PC-3 (cell line): ENCODE measurements around the gene HRH4. TPM values are rescaled to one million over a fixed set of nuclear protein-coding genes. Genes with fewer than 3 reads are reported as not detected.

Experiments used
- ATAC-seq: fragments of 200-7000 bp; cut with Tn5 transposase; 2 replicates; pipeline ENCODE4 v1.9.1; 2020; ENCODE audit warnings: mild to moderate bottlenecking, moderate library complexity
- BruUV-seq: library from RNA; stranded (reverse); fragments of 400-500 nt; replicated peaks from 2 replicates; lab custom pipeline; 2021; lab: Mats Ljungman, UMichigan
- CTCF ChIA-PET: fragments of 300-600 bp; sonication (Branson Sonifier 250); formaldehyde crosslinking; loops from one replicate; lab custom pipeline; 2022; ENCODE audit warnings: antibody characterized with exemption; lab: Charles Lee
- POLR2A ChIA-PET: fragments of 300-600 bp; sonication (Branson Sonifier 250); formaldehyde crosslinking; loops from one replicate; lab custom pipeline; 2022; ENCODE audit warnings: antibody characterized with exemption; ENCODE audit not compliant: unreplicated experiment; lab: Charles Lee
- DNase-seq: peaks from one replicate; pipeline ENCODE4 v3.0.0-alpha.2; 2015
- H2AFZ ChIP-seq: fragments of 300-600 bp; sonication (generic); 2 replicates; pipeline ENCODE4 v1.6.0; 2016; ENCODE audit warnings: antibody characterized with exemption, low read length
- H3F3A ChIP-seq: fragments of 300-600 bp; sonication (generic); one replicate; pipeline ENCODE4 v1.6.0; 2017; ENCODE audit warnings: antibody characterized with exemption, low read length, control low read depth, mild to moderate bottlenecking; ENCODE audit not compliant: unreplicated experiment
- H3K27ac ChIP-seq: fragments of 300-600 bp; sonication (generic); 2 replicates; pipeline ENCODE4 v1.5.1; 2016; ENCODE audit warnings: mild to moderate bottlenecking, low read length
- H3K27me3 ChIP-seq: fragments of 300-600 bp; sonication (generic); 2 replicates; pipeline ENCODE4 v1.6.1; 2016; ENCODE audit warnings: low read length, mixed read lengths
- H3K36me3 ChIP-seq: fragments of 300-600 bp; sonication (generic); 2 replicates; pipeline ENCODE4 v1.6.1; 2016; ENCODE audit warnings: low read depth, mixed run types, low read length, mixed read lengths
- H3K4me1 ChIP-seq: fragments of 300-600 bp; sonication (generic); 2 replicates; pipeline ENCODE4 v1.5.1; 2016; ENCODE audit warnings: low read length; ENCODE audit not compliant: insufficient read depth
- H3K4me2 ChIP-seq: fragments of 300-600 bp; sonication (generic); 2 replicates; pipeline ENCODE4 v1.6.0; 2016; ENCODE audit warnings: low read length
- H3K4me3 ChIP-seq: fragments of 300-600 bp; sonication (generic); 2 replicates; pipeline ENCODE4 v1.5.1; 2016; ENCODE audit warnings: mild to moderate bottlenecking, low read length, mixed read lengths
- H3K79me2 ChIP-seq: fragments of 300-600 bp; sonication (generic); 2 replicates; pipeline ENCODE4 v1.6.1; 2017; ENCODE audit warnings: low read length, mixed read lengths
- H3K9ac ChIP-seq: fragments of 300-600 bp; sonication (generic); 2 replicates; pipeline ENCODE4 v1.6.0; 2016; ENCODE audit warnings: mild to moderate bottlenecking, low read length
- H3K9me2 ChIP-seq: fragments of 300-600 bp; sonication (generic); replicated peaks from 2 replicates; pipeline ENCODE4 v1.6.1; 2016; ENCODE audit warnings: mixed run types, low read length, mixed read lengths
- H3K9me3 ChIP-seq: fragments of 300-600 bp; sonication (generic); 2 replicates; pipeline ENCODE4 v1.6.1; 2016; ENCODE audit warnings: low read length, mixed read lengths
- H4K20me1 ChIP-seq: fragments of 300-600 bp; sonication (generic); 2 replicates; pipeline ENCODE4 v1.6.1; 2016; ENCODE audit warnings: low read length, mixed read lengths
- EZH2 ChIP-seq: fragments of 300-600 bp; sonication (generic); IDR thresholded peaks from one replicate; pipeline ENCODE4 v1.6.1; 2017; ENCODE audit warnings: antibody characterized with exemption, mild to moderate bottlenecking, low read length; ENCODE audit not compliant: unreplicated experiment
- EZH2phosphoT487 ChIP-seq: fragments of 300-600 bp; sonication (generic); IDR thresholded peaks from 2 replicates; pipeline ENCODE4 v1.6.1; 2018; ENCODE audit warnings: mild to moderate bottlenecking, antibody characterized with exemption, low read length, borderline replicate concordance
- intact Hi-C: fragments of 100-400 bp; cut with micrococcal nuclease; formaldehyde crosslinking; loops from 2 replicates; pipeline ENCODE4 v1.9.0; 2023
- total RNA-seq: library from RNA; depleted of rRNA; stranded (reverse); fragments of >200 nt; gene quantifications from 2 replicates; pipeline ENCODE4 v1.2.3, GENCODE V29; 2014
- TF ChIP-seq, protein P1 (sequence below): fragments of 300-600 bp; sonication (generic); conservative IDR thresholded peaks from 2 replicates; pipeline ENCODE4 v1.5.1; 2017; ENCODE audit warnings: antibody characterized with exemption, low read depth, mild to moderate bottlenecking, low read length

Gene HRH4
- total RNA-seq, 1 experiment from 2014 or later: not detected

DNA sequence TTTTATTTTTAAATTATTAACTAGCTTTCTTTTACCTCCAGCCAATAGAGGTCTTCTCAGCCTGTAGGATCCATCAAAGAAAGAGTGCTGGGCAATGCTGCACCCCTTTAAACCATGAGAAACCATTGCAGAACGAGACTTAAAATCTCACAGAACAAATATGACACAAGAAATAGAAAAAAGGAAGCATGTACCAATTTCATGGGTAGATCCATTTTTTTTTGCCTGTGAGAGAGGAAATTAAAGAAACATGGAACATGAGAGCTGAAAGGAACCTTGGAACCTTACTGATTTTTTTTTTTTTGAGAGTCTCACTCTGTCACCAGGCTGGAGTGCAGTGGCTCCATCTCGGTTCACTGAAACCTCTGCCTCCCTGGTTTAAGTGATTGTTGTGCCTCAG lies 14.0 kb downstream of the HRH4 start:
- no peak overlapping the region for H2AFZ ChIP-seq
- peaks cover 12% of the 10 kb centered on the region; the same call in 1 of the 2 replicates for H3K27me3 ChIP-seq
- no peak overlapping the region for H3K4me2 ChIP-seq
- ATAC-seq (no peak), DNase-seq (no peak)
- ChIA-PET CTCF (interaction anchor here (0.7 kb wide), 1 partner anchor 14 kb away, joined by 3 read pairs; no protein-coding TSS in a partner anchor), POLR2A (no interaction called here)
- H3K9ac ChIP-seq: no peak overlapping the region
- H3K36me3 ChIP-seq: no peaks in the 10 kb centered on the region
- no peaks in the 10 kb centered on the region for H3F3A ChIP-seq
- intact Hi-C loops: no loop called here
- no peaks in the 10 kb centered on the region for H4K20me1 ChIP-seq
- TF ChIP-seq, protein P1, sequence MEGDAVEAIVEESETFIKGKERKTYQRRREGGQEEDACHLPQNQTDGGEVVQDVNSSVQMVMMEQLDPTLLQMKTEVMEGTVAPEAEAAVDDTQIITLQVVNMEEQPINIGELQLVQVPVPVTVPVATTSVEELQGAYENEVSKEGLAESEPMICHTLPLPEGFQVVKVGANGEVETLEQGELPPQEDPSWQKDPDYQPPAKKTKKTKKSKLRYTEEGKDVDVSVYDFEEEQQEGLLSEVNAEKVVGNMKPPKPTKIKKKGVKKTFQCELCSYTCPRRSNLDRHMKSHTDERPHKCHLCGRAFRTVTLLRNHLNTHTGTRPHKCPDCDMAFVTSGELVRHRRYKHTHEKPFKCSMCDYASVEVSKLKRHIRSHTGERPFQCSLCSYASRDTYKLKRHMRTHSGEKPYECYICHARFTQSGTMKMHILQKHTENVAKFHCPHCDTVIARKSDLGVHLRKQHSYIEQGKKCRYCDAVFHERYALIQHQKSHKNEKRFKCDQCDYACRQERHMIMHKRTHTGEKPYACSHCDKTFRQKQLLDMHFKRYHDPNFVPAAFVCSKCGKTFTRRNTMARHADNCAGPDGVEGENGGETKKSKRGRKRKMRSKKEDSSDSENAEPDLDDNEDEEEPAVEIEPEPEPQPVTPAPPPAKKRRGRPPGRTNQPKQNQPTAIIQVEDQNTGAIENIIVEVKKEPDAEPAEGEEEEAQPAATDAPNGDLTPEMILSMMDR: no peak
- TF ChIP-seq EZH2: no peak
- TF ChIP-seq EZH2phosphoT487: no peak
- H3K4me3 ChIP-seq: no peak overlapping the region
- no peaks in the 10 kb centered on the region for H3K9me2 ChIP-seq
- no peaks in the 10 kb centered on the region for H3K9me3 ChIP-seq
- no TSS peak for BruUV-seq
- H3K4me1 ChIP-seq: no peaks in the 10 kb centered on the region
- H3K79me2 ChIP-seq: no peaks in the 10 kb centered on the region
- H3K27ac ChIP-seq: no peak overlapping the region

DNA sequence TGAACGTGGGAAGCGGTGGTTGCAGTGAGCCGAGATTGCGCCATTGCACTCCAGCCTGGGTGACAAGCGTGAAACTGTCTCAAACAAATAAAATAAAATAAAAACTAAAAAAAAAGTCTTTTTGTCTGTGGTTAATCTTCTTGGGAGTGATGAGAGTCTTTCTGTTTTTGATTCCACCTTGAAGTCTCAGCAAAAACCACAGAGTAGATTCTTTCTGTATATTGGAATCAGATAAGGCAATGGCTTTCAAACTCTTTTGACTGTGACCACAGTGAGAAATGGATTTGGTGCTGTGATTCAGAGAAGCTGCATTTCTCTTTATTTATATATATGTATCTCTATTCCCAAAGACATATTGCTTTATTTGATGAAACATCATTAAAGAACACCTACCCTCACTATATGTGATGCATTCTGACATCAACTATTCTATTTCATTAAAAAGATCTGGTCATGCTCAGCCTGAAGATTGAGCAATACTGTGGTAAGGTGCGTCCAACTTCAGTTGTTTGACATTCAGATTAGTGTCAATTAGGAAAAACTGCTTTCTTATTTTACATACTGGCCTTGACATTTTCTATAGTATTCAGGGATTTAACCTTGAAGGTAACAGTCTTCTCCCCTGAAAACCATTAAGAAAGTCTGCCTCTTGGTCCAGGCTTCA lies 15.6 kb downstream of the HRH4 start:
- H4K20me1 ChIP-seq: no peaks in the 10 kb centered on the region
- ChIA-PET POLR2A (no interaction called here), CTCF (no interaction called here)
- no peak overlapping the region for H3K4me2 ChIP-seq
- no peak overlapping the region for H3K4me3 ChIP-seq
- intact Hi-C loops: no loop called here
- H3K9me3 ChIP-seq: no peaks in the 10 kb centered on the region
- H3K9me2 ChIP-seq: no peaks in the 10 kb centered on the region
- DNase-seq: no peak
- H3K36me3 ChIP-seq: no peaks in the 10 kb centered on the region
- no peak overlapping the region for H2AFZ ChIP-seq
- H3F3A ChIP-seq: no peaks in the 10 kb centered on the region
- no peaks in the 10 kb centered on the region for H3K79me2 ChIP-seq
- TF ChIP-seq, protein P1: no peak
- TF ChIP-seq EZH2: no peak
- TF ChIP-seq EZH2phosphoT487: no peak
- no peaks in the 10 kb centered on the region for H3K4me1 ChIP-seq
- no peak for ATAC-seq
- H3K27me3 ChIP-seq: peaks cover 15% of the 10 kb centered on the region; the same call in 1 of the 2 replicates
- BruUV-seq: no TSS peak
- no peak overlapping the region for H3K27ac ChIP-seq
- H3K9ac ChIP-seq: no peak overlapping the region

DNA sequence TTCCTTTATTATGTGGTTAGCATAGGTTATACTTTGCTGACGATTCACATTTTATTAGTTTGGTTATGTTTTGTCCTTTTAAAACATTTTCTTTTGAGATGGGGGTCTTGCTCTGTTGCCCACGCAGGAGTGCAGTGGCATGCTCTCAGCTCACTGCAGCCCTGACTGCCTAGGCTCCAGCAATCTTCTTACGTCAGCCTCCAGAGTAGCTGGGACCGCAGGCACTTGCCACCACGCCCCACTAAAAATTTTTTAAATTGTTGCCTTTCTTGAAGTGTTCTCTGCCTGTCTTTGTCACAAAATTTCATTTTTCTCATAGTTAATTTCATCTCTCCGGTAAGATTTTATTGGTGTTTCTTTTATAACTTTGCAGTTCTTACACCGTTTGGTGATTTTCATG lies 18.9 kb downstream of the HRH4 start:
- CTCF ChIA-PET: no interaction called here
- no peaks in the 10 kb centered on the region for H3K9me3 ChIP-seq
- H4K20me1 ChIP-seq: no peaks in the 10 kb centered on the region
- no peaks in the 10 kb centered on the region for H3K9me2 ChIP-seq
- no TSS peak for BruUV-seq
- POLR2A ChIA-PET: no interaction called here
- H3K27me3 ChIP-seq: peaks cover 15% of the 10 kb centered on the region; the same call in 1 of the 2 replicates
- no peak overlapping the region for H3K4me2 ChIP-seq
- TF ChIP-seq EZH2: no peak
- TF ChIP-seq, protein P1: no peak
- TF ChIP-seq EZH2phosphoT487: no peak
- no peaks in the 10 kb centered on the region for H3F3A ChIP-seq
- ATAC-seq (no peak), DNase-seq (no peak)
- no peak overlapping the region for H3K9ac ChIP-seq
- no peak overlapping the region for H3K27ac ChIP-seq
- H3K4me3 ChIP-seq: no peak overlapping the region
- H3K4me1 ChIP-seq: no peaks in the 10 kb centered on the region
- no peaks in the 10 kb centered on the region for H3K79me2 ChIP-seq
- H3K36me3 ChIP-seq: no peaks in the 10 kb centered on the region
- intact Hi-C loops: no loop called here
- H2AFZ ChIP-seq: no peak overlapping the region
